IMR-90 (cell line): ENCODE data around the gene DERA. TPM values are rescaled to one million over a fixed set of nuclear protein-coding genes. Genes with fewer than 3 reads are reported as not detected.

Source experiments
- ATAC-seq: fragments of 200-7000 bp; cut with Tn5 transposase; 2 replicates; pipeline ENCODE4 v1.9.1; 2020; ENCODE audit warnings: low read depth, mild to moderate bottlenecking, moderate library complexity
- BruUV-seq: library from RNA; stranded (reverse); fragments of 400-500 nt; replicated peaks from 2 replicates; lab custom pipeline; 2021; lab: Mats Ljungman, UMichigan
- CTCF ChIA-PET: fragments of 300-600 bp; formaldehyde crosslinking; extraction: SDS; loops from one replicate; lab custom pipeline; 2021; ENCODE audit warnings: antibody characterized with exemption; lab: Yijun Ruan, JAX
- POLR2A ChIA-PET: fragments of 300-600 bp; sonication (Branson Sonifier 250); formaldehyde crosslinking; loops from one replicate; lab custom pipeline; 2022; ENCODE audit warnings: antibody characterized with exemption; ENCODE audit not compliant: unreplicated experiment; lab: Charles Lee
- DNase-seq: peaks from one replicate; pipeline ENCODE4 v3.0.0; 2013
- H2AFZ ChIP-seq: replicated peaks from 2 replicates; pipeline ENCODE3; 2013; ENCODE audit warnings: low read length, mild to moderate bottlenecking; ENCODE audit not compliant: poor library complexity
- H2AK5ac ChIP-seq: 2 replicates; pipeline ENCODE4 v1.6.1; 2013; ENCODE audit warnings: low read depth, low read length, inconsistent platforms
- H2AK9ac ChIP-seq: replicated peaks from 2 replicates; pipeline ENCODE3; 2013; ENCODE audit warnings: mild to moderate bottlenecking, low read depth, low read length, moderate library complexity; ENCODE audit not compliant: poor library complexity
- H2BK120ac ChIP-seq: 2 replicates; pipeline ENCODE4 v1.6.1; 2013; ENCODE audit warnings: low read depth, low read length, inconsistent platforms
- H2BK15ac ChIP-seq: 3 replicates; pipeline ENCODE4 v1.6.1; 2013; ENCODE audit warnings: low read depth, low read length, inconsistent platforms
- H2BK20ac ChIP-seq: 2 replicates; pipeline ENCODE4 v1.6.1; 2013; ENCODE audit warnings: low read depth, mild to moderate bottlenecking, inconsistent platforms, low read length, moderate library complexity
- H2BK5ac ChIP-seq: 2 replicates; pipeline ENCODE4 v1.6.1; 2013; ENCODE audit warnings: mild to moderate bottlenecking, low read depth, low read length, inconsistent platforms; ENCODE audit not compliant: poor library complexity, severe bottlenecking
- H3K14ac ChIP-seq: replicated peaks from 2 replicates; pipeline ENCODE4 v1.6.1; 2013; ENCODE audit warnings: low read depth, low read length, inconsistent platforms
- H3K18ac ChIP-seq: 2 replicates; pipeline ENCODE4 v1.6.1; 2013; ENCODE audit warnings: low read depth, low read length, control low read depth
- H3K23ac ChIP-seq: 2 replicates; pipeline ENCODE4 v1.6.1; 2013; ENCODE audit warnings: low read depth, low read length, inconsistent platforms
- H3K27ac ChIP-seq: 2 replicates; pipeline ENCODE4 v1.5.1; 2013; ENCODE audit warnings: mild to moderate bottlenecking, control low read depth, low read length; ENCODE audit not compliant: insufficient read depth
- H3K27me3 ChIP-seq: 2 replicates; pipeline ENCODE4 v1.6.1; 2013; ENCODE audit warnings: low read length; ENCODE audit not compliant: control insufficient read depth, insufficient read depth
- H3K36me3 ChIP-seq: 2 replicates; pipeline ENCODE4 v1.6.1; 2013; ENCODE audit warnings: low read length, mixed read lengths; ENCODE audit not compliant: control insufficient read depth, insufficient read depth
- H3K4ac ChIP-seq: 2 replicates; pipeline ENCODE4 v1.6.1; 2013; ENCODE audit warnings: low read depth, low read length, inconsistent platforms
- H3K4me1 ChIP-seq: 2 replicates; pipeline ENCODE4 v1.6.1; 2013; ENCODE audit warnings: low read length, mixed read lengths; ENCODE audit not compliant: control insufficient read depth, insufficient read depth
- H3K4me2 ChIP-seq: 2 replicates; pipeline ENCODE4 v1.6.1; 2013; ENCODE audit warnings: low read depth, mild to moderate bottlenecking, control low read depth, low read length, moderate library complexity
- H3K4me3 ChIP-seq: 2 replicates; pipeline ENCODE4 v1.5.1; 2013; ENCODE audit warnings: low read depth, mild to moderate bottlenecking, control low read depth, low read length, moderate library complexity; ENCODE audit not compliant: insufficient read depth
- H3K56ac ChIP-seq: 2 replicates; pipeline ENCODE4 v1.6.1; 2013; ENCODE audit warnings: low read length, inconsistent platforms; ENCODE audit not compliant: insufficient read depth; ENCODE audit errors: extremely low read depth
- H3K79me1 ChIP-seq, 2 experiments: 2 replicates each; pipeline ENCODE4 v1.6.1; 2013; ENCODE audit warnings: low read length in 2 of 2, inconsistent platforms in 1 of 2, low read depth in 1 of 2
- H3K9ac ChIP-seq: 2 replicates; pipeline ENCODE4 v1.6.1; 2013; ENCODE audit warnings: low read depth, low read length, control low read depth
- H3K9me1 ChIP-seq: 2 replicates; pipeline ENCODE4 v1.6.1; 2013; ENCODE audit warnings: low read length, inconsistent platforms; ENCODE audit not compliant: insufficient read depth
- H3K9me3 ChIP-seq: 2 replicates; pipeline ENCODE4 v1.6.1; 2013; ENCODE audit warnings: low read length; ENCODE audit not compliant: control insufficient read depth, insufficient read depth
- H4K20me1 ChIP-seq: 2 replicates; pipeline ENCODE4 v1.6.1; 2013; ENCODE audit warnings: low read length, inconsistent platforms; ENCODE audit not compliant: insufficient read depth
- H4K5ac ChIP-seq: 2 replicates; pipeline ENCODE4 v1.6.1; 2013; ENCODE audit warnings: mild to moderate bottlenecking, low read depth, low read length, control low read depth
- H4K8ac ChIP-seq, 2 experiments: 2 replicates each; pipeline ENCODE4 v1.6.1; 2013; ENCODE audit warnings: low read depth in 2 of 2, low read length in 2 of 2, control low read depth in 1 of 2, inconsistent platforms in 1 of 2
- H4K91ac ChIP-seq: 2 replicates; pipeline ENCODE4 v1.6.1; 2013; ENCODE audit warnings: low read depth, low read length, inconsistent platforms; ENCODE audit not compliant: insufficient read depth
- RCOR1 ChIP-seq: IDR thresholded peaks from 2 replicates; pipeline ENCODE4 v1.6.1; 2012; ENCODE audit warnings: mild to moderate bottlenecking, low read length, improper control_type of control experiment; ENCODE audit not compliant: insufficient replicate concordance
- WGBS, 2 experiments: methylation state at CpG; one replicate each; pipeline versions ENCODE4 v1.1.5 to v1.1.7; 2013; ENCODE audit warnings: missing lambda C conversion rate in 2 of 2; ENCODE audit not compliant: insufficient read length in 1 of 2; ENCODE audit errors: extremely low coverage in 2 of 2; 5-methylcytosine and 5-hydroxymethylcytosine counted together
- dilution Hi-C: fragments of 300-500 bp; cut with HindIII; formaldehyde crosslinking; loops from one replicate; pipeline ENCODE4 v1.14.3; 2018; ENCODE audit warnings: low sequenced_read_pairs; ENCODE audit not compliant: unreplicated experiment
- in situ Hi-C: fragments of 300-500 bp; cut with MboI; formaldehyde crosslinking; loops from 3 replicates; pipeline ENCODE4 v1.14.3; 2019; ENCODE audit warnings: low sequenced_read_pairs, inconsistent platforms, mixed read lengths
- intact Hi-C: fragments of 100-400 bp; cut with micrococcal nuclease; formaldehyde crosslinking; loops from 2 replicates; pipeline ENCODE4 v1.10.0; 2022
- polyA plus RNA-seq, 3 experiments: library from polyadenylated mRNA; depleted of rRNA; stranded (reverse); fragments of >200 nt; gene quantifications; 2 replicates each; pipeline ENCODE4 v1.2.3, GENCODE V29; 2012; ENCODE audit warnings: low replicate concordance in 1 of 3
- total RNA-seq: library from RNA; depleted of rRNA; stranded (reverse); fragments of >200 nt; gene quantifications from 2 replicates; pipeline ENCODE4 v1.2.3, GENCODE V29; 2012

The DERA gene
- total and polyA plus RNA-seq, 2 of the 4 experiments (the other 2 are of a cell fraction) = 28.1 to 58.6 TPM

DNA sequence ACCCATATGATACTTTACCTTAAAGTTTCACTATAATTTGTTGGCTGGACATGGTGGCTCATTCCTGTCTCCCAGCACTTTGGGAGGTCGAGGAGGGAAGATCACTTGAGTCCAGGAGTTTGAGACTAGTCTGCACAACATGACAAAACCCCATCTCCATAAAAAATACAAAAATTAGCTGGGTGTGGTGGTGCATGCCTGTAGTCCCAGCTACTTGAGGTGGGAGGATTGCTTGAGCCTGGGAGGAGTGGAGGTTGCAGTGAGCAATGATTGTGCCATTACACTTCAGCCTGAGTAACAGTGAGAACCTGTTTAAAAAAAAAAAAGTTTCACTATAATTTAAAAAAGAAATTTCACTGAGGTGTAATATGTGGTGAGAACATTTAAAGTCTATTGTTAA is 21.2 kb downstream of the DERA start:
- no peak overlapping the region for H2BK5ac ChIP-seq
- dilution Hi-C loops = no loop called here
- H3K18ac ChIP-seq = no peak overlapping the region
- peaks cover 4% of the 10 kb centered on the region; the same call in 1 of the 2 replicates for H3K4me1 ChIP-seq
- WGBS, 2 experiments = no CpG with 5 or more reads among the region's 1 CpG
- no peak overlapping the region for H2BK20ac ChIP-seq
- H3K27me3 ChIP-seq = no peaks in the 10 kb centered on the region
- in situ Hi-C loops = no loop called here
- no peak overlapping the region for H2BK15ac ChIP-seq
- no peak overlapping the region for H3K23ac ChIP-seq
- no peak overlapping the region for H3K9ac ChIP-seq
- no peak overlapping the region for H2BK120ac ChIP-seq
- BruUV-seq = no TSS peak
- H2AFZ ChIP-seq = no peak overlapping the region
- H3K36me3 ChIP-seq = no peaks in the 10 kb centered on the region
- H3K4ac ChIP-seq = 0 out of 2 replicates have a peak overlapping the region, but pooled peaks have one; percentile 4
- no peak overlapping the region for H4K5ac ChIP-seq
- no peak overlapping the region for H2AK5ac ChIP-seq
- no peak overlapping the region for H3K14ac ChIP-seq
- TF ChIP-seq RCOR1 = no peak
- no peak overlapping the region for H4K8ac ChIP-seq
- no peak overlapping the region for H3K4me2 ChIP-seq
- DNase-seq = no peak
- CTCF ChIA-PET = interaction anchor here (0.6 kb wide), 1 partner anchor 1613 kb away, joined by 4 read pairs; no protein-coding TSS in a partner anchor
- no peak overlapping the region for H2AK9ac ChIP-seq
- H3K4me3 ChIP-seq = no peak overlapping the region
- H4K91ac ChIP-seq = no peak overlapping the region
- H3K9me3 ChIP-seq = no peaks in the 10 kb centered on the region
- peaks cover 3% of the 10 kb centered on the region for H3K9me1 ChIP-seq
- ATAC-seq = no peak
- intact Hi-C loops = no loop called here
- POLR2A ChIA-PET = no interaction called here
- no peaks in the 10 kb centered on the region for H4K20me1 ChIP-seq
- no peak overlapping the region for H3K56ac ChIP-seq
- peaks cover 30 to 53% of the 10 kb centered on the region in 2 experiments for H3K79me1 ChIP-seq
- no peak overlapping the region for H3K27ac ChIP-seq
